Measurements from ENCODE around the gene CLDN1. TPM values are rescaled to one million over a fixed set of nuclear protein-coding genes. Genes with fewer than 3 reads are reported as not detected.

The CLDN1 gene
- total and polyA plus RNA-seq, 2 of the 13 experiments (the other 11 are each of a cell fraction or from before 2014, with no cell fraction given): 42.7 to 51.6 TPM

DNA sequence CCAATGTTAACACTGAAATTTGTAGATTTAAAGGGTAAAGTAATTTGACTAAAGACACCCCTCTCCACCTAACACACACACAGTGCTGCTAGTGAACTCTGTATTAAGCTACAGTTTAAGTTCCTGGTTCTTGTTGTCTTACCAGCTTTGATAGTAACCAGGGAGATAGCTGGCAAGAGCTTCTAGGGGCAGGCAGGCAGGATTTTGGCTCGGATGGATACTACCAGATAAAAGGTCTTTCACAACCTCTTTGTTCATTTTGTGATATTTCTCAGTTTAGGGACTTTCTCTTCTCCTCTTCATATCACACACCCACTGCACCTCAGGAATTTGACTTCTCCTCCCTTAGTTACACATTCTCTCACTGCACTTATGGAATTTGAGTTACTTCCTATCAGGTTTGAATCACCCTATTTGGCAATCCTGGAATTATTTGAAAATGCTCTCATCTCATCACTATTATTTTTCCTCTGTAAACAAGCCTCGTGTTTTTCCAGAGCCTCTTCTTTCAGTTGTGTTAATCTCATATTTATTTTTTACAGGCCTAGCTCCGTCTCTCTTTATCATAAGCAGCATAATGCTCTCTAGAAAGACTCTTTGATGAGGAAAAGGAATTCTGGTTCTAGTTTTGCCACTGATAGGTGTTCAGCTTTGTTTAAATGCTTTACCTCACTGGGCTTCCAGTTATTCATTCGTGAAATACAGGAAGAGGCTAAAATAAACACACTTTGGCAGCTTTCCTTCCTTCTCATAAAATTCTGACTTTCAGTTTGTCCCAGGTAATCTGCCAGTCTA is 23.0 kb upstream of the CLDN1 start (continued):
- TF ChIP-seq AGO1 (IDR thresholded peaks at IDR 0.05; ENCODE audit: low read depth, low read length, poor library complexity, severe bottlenecking): no peak
- TF ChIP-seq MTA3 (CRISPR knock-in tag; IDR thresholded peaks at IDR 0.05): no peak
- TF ChIP-seq NCOA1 (CRISPR knock-in tag; IDR thresholded peaks at IDR 0.05): no peak
- no peak for TF ChIP-seq HCFC1 (IDR thresholded peaks at IDR 0.05; ENCODE audit: low read depth, low read length)
- 0 out of 2 replicates have a peak, but pooled peaks have one; percentile 56 for TF ChIP-seq BRCA1 (CRISPR knock-in tag; IDR thresholded peaks at IDR 0.05)
- TF ChIP-seq DR1 (CRISPR knock-in tag; IDR thresholded peaks at IDR 0.05): no peak
- no peak for TF ChIP-seq RAD51 (IDR thresholded peaks at IDR 0.05; ENCODE audit: borderline replicate concordance)
- no peak for TF ChIP-seq MNT (IDR thresholded peaks at IDR 0.05)
- no peak for TF ChIP-seq THYN1 (CRISPR knock-in tag; IDR thresholded peaks at IDR 0.05; ENCODE audit: borderline replicate concordance, low read depth)
- TF ChIP-seq, protein P1, sequence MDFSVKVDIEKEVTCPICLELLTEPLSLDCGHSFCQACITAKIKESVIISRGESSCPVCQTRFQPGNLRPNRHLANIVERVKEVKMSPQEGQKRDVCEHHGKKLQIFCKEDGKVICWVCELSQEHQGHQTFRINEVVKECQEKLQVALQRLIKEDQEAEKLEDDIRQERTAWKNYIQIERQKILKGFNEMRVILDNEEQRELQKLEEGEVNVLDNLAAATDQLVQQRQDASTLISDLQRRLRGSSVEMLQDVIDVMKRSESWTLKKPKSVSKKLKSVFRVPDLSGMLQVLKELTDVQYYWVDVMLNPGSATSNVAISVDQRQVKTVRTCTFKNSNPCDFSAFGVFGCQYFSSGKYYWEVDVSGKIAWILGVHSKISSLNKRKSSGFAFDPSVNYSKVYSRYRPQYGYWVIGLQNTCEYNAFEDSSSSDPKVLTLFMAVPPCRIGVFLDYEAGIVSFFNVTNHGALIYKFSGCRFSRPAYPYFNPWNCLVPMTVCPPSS (IDR thresholded peaks at IDR 0.05): no peak
- no peak for TF ChIP-seq TBP (CRISPR knock-in tag; IDR thresholded peaks at IDR 0.05)
- TF ChIP-seq TGIF2 (CRISPR knock-in tag; IDR thresholded peaks at IDR 0.05): 0 out of 2 replicates have a peak, but pooled peaks have one; percentile 44
- no peak for TF ChIP-seq ZNF335 (CRISPR knock-in tag; IDR thresholded peaks at IDR 0.05)
- no peak for TF ChIP-seq SNAPC4 (CRISPR knock-in tag; IDR thresholded peaks at IDR 0.05)
- TF ChIP-seq RFXANK (CRISPR knock-in tag; IDR thresholded peaks at IDR 0.05): no peak
- TF ChIP-seq, protein P2, sequence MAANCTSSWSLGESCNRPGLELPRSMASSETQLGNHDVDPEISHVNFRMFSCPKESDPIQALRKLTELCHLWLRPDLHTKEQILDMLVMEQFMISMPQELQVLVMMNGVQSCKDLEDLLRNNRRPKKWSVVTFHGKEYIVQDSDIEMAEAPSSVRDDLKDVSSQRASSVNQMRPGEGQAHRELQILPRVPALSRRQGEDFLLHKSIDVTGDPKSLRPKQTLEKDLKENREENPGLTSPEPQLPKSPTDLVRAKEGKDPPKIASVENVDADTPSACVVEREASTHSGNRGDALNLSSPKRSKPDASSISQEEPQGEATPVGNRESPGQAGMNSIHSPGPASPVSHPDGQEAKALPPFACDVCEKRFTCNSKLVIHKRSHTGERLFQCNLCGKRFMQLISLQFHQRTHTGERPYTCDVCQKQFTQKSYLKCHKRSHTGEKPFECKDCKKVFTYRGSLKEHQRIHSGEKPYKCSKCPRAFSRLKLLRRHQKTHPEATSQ (CRISPR knock-in tag; IDR thresholded peaks at IDR 0.05; ENCODE audit: borderline replicate concordance): peak; percentile 49; the same call in 1 of the 2 replicates
- TF ChIP-seq, protein P3, sequence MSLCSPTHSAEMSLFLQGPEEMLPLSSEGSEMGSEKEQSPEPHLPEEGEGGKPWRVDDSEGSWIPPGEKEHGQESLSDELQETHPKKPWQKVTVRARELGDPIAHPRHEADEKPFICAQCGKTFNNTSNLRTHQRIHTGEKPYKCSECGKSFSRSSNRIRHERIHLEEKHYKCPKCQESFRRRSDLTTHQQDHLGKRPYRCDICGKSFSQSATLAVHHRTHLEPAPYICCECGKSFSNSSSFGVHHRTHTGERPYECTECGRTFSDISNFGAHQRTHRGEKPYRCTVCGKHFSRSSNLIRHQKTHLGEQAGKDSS (CRISPR knock-in tag; IDR thresholded peaks at IDR 0.05; ENCODE audit: borderline replicate concordance, low read depth): no peak
- no peak for TF ChIP-seq TAF1 (CRISPR knock-in tag; IDR thresholded peaks at IDR 0.05)
- TF ChIP-seq ZMYM3 (CRISPR knock-in tag; IDR thresholded peaks at IDR 0.05): no peak
- TF ChIP-seq NFIC (IDR thresholded peaks at IDR 0.05; ENCODE audit: low read length): peak; percentile 74; the same call in 1 of the 2 replicates
